Dedifferentiated amniotic fluid mesenchymal stem cell (primary cell): Measurements from ENCODE around the gene DDX11.
"Not testable (repeated sequence)": the region's sequence is repeated elsewhere in the genome, so short reads cannot be mapped to it uniquely, and the experiment has no call there.

Experiments
- DNase-seq: peaks from one replicate; pipeline ENCODE4 v3.0.0-alpha.2; 2016; ENCODE audit errors: extremely low spot score

DDX11 gene

GRCh38 chr12:31073527-31074332 is at the start of gene DDX11:
Gene DDX11 (plus strand): TSS chr12:31073860. CDS start chr12:31078394, 4,534 bp downstream.
- DNase-seq: peak; percentile 68

- no peak for DNase-seq
These were observed 47.5 kb upstream of the DDX11 start for GRCh38 chr12:31026202-31026601.

GRCh38 chr12:31027006-31027405 is 46.7 kb upstream of the DDX11 start:
- not testable (repeated sequence) for DNase-seq

GRCh38 chr12:31029468-31029867 is 44.2 kb upstream of the DDX11 start:
- no peak for DNase-seq

GRCh38 chr12:31029916-31030562 is 43.6 kb upstream of the DDX11 start:
- DNase-seq: no peak

GRCh38 chr12:31031951-31032335 is 41.7 kb upstream of the DDX11 start:
- no peak for DNase-seq

GRCh38 chr12:31033146-31033545 is 40.5 kb upstream of the DDX11 start:
- DNase-seq: no peak

- DNase-seq: no peak
These were observed 40.0 kb upstream of the DDX11 start for GRCh38 chr12:31033681-31034080.

- no peak for DNase-seq
These were observed 39.3 kb upstream of the DDX11 start for GRCh38 chr12:31034372-31034771.

- DNase-seq: no peak
These were observed 38.4 kb upstream of the DDX11 start for GRCh38 chr12:31035226-31035625.

GRCh38 chr12:31035967-31036665 is 37.5 kb upstream of the DDX11 start:
- DNase-seq: peak; percentile 15

GRCh38 chr12:31037028-31037427 is 36.6 kb upstream of the DDX11 start:
- no peak for DNase-seq

- DNase-seq: no peak
These were observed 35.7 kb upstream of the DDX11 start for GRCh38 chr12:31037931-31038330.

- DNase-seq: no peak
These were observed 32.6 kb upstream of the DDX11 start for GRCh38 chr12:31041033-31041564.

- not testable (repeated sequence) for DNase-seq
These were observed 23.5 kb upstream of the DDX11 start for GRCh38 chr12:31050143-31050542.

- not testable (repeated sequence) for DNase-seq
These were observed 23.1 kb upstream of the DDX11 start for GRCh38 chr12:31050548-31050947.

- DNase-seq: not testable (repeated sequence)
These were observed 22.0 kb upstream of the DDX11 start for GRCh38 chr12:31051692-31052091.

GRCh38 chr12:31052121-31052520 is 21.5 kb upstream of the DDX11 start:
- DNase-seq: not testable (repeated sequence)

GRCh38 chr12:31052666-31053439 is 20.8 kb upstream of the DDX11 start:
- DNase-seq: not testable (repeated sequence)

- peak; percentile 42 for DNase-seq
These were observed 19.7 kb upstream of the DDX11 start for GRCh38 chr12:31053944-31054343.

GRCh38 chr12:31057671-31058070 is 16.0 kb upstream of the DDX11 start:
- DNase-seq: no peak
